OCI-LY3 (cell line): ENCODE measurements around the gene CFAP97D2.

Source experiments
- EZH2phosphoT487 ChIP-seq: fragments of 200-600 bp; shearing (Covaris generic); IDR thresholded peaks from 2 replicates; pipeline ENCODE4 v1.6.1; 2018; ENCODE audit warnings: antibody characterized with exemption, mixed run types, low read depth
- TF ChIP-seq, protein P1 (sequence below): fragments of 200-600, 300-600 bp; sonication (generic); IDR thresholded peaks from 2 replicates; pipeline ENCODE4 v1.5.1; 2014; ENCODE audit warnings: antibody characterized with exemption, low read length, low read depth

DNA sequence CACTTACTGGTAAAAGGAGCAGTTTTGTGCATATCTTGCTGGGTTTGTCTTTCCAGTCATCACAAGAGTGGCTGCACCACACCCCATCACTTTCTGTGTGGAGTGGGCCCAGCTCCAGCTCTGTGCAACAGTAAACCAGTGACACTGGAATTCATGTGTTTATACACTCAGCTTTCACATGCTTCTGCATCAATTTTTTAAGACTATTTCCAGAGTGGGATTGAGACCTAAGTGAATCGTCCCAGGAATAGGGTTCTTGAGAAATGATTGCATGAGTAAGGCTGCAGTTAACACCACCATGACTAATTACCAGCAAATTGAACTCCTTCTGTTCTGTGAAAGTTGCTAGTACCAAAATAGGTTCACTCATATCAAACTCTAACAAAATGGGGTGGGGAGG, 5.3 kb upstream of the CFAP97D2 start:
- TF ChIP-seq, protein P1, sequence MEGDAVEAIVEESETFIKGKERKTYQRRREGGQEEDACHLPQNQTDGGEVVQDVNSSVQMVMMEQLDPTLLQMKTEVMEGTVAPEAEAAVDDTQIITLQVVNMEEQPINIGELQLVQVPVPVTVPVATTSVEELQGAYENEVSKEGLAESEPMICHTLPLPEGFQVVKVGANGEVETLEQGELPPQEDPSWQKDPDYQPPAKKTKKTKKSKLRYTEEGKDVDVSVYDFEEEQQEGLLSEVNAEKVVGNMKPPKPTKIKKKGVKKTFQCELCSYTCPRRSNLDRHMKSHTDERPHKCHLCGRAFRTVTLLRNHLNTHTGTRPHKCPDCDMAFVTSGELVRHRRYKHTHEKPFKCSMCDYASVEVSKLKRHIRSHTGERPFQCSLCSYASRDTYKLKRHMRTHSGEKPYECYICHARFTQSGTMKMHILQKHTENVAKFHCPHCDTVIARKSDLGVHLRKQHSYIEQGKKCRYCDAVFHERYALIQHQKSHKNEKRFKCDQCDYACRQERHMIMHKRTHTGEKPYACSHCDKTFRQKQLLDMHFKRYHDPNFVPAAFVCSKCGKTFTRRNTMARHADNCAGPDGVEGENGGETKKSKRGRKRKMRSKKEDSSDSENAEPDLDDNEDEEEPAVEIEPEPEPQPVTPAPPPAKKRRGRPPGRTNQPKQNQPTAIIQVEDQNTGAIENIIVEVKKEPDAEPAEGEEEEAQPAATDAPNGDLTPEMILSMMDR = no peak
- TF ChIP-seq EZH2phosphoT487 = no peak
